IMR-90 (cell line): ENCODE results near the gene CNTN4. TPM values are rescaled to one million over a fixed set of nuclear protein-coding genes. Genes with fewer than 3 reads are reported as not detected.

Source experiments
- ATAC-seq: fragments of 200-7000 bp; cut with Tn5 transposase; 2 replicates; pipeline ENCODE4 v1.9.1; 2020; ENCODE audit warnings: low read depth, mild to moderate bottlenecking, moderate library complexity
- BruUV-seq: library from RNA; stranded (reverse); fragments of 400-500 nt; replicated peaks from 2 replicates; lab custom pipeline; 2021; lab: Mats Ljungman, UMichigan
- CTCF ChIA-PET: fragments of 300-600 bp; formaldehyde crosslinking; extraction: SDS; loops from one replicate; lab custom pipeline; 2021; ENCODE audit warnings: antibody characterized with exemption; lab: Yijun Ruan, JAX
- POLR2A ChIA-PET: fragments of 300-600 bp; sonication (Branson Sonifier 250); formaldehyde crosslinking; loops from one replicate; lab custom pipeline; 2022; ENCODE audit warnings: antibody characterized with exemption; ENCODE audit not compliant: unreplicated experiment; lab: Charles Lee
- DNase-seq: peaks from one replicate; pipeline ENCODE4 v3.0.0; 2013
- H2AFZ ChIP-seq: replicated peaks from 2 replicates; pipeline ENCODE3; 2013; ENCODE audit warnings: low read length, mild to moderate bottlenecking; ENCODE audit not compliant: poor library complexity
- H2AK5ac ChIP-seq: 2 replicates; pipeline ENCODE4 v1.6.1; 2013; ENCODE audit warnings: low read depth, low read length, inconsistent platforms
- H2AK9ac ChIP-seq: replicated peaks from 2 replicates; pipeline ENCODE3; 2013; ENCODE audit warnings: mild to moderate bottlenecking, low read depth, low read length, moderate library complexity; ENCODE audit not compliant: poor library complexity
- H2BK120ac ChIP-seq: 2 replicates; pipeline ENCODE4 v1.6.1; 2013; ENCODE audit warnings: low read depth, low read length, inconsistent platforms
- H2BK15ac ChIP-seq: 3 replicates; pipeline ENCODE4 v1.6.1; 2013; ENCODE audit warnings: low read depth, low read length, inconsistent platforms
- H2BK20ac ChIP-seq: 2 replicates; pipeline ENCODE4 v1.6.1; 2013; ENCODE audit warnings: low read depth, mild to moderate bottlenecking, inconsistent platforms, low read length, moderate library complexity
- H2BK5ac ChIP-seq: 2 replicates; pipeline ENCODE4 v1.6.1; 2013; ENCODE audit warnings: mild to moderate bottlenecking, low read depth, low read length, inconsistent platforms; ENCODE audit not compliant: poor library complexity, severe bottlenecking
- H3K14ac ChIP-seq: replicated peaks from 2 replicates; pipeline ENCODE4 v1.6.1; 2013; ENCODE audit warnings: low read depth, low read length, inconsistent platforms
- H3K18ac ChIP-seq: 2 replicates; pipeline ENCODE4 v1.6.1; 2013; ENCODE audit warnings: low read depth, low read length, control low read depth
- H3K23ac ChIP-seq: 2 replicates; pipeline ENCODE4 v1.6.1; 2013; ENCODE audit warnings: low read depth, low read length, inconsistent platforms
- H3K27ac ChIP-seq: 2 replicates; pipeline ENCODE4 v1.5.1; 2013; ENCODE audit warnings: mild to moderate bottlenecking, control low read depth, low read length; ENCODE audit not compliant: insufficient read depth
- H3K27me3 ChIP-seq: 2 replicates; pipeline ENCODE4 v1.6.1; 2013; ENCODE audit warnings: low read length; ENCODE audit not compliant: control insufficient read depth, insufficient read depth
- H3K36me3 ChIP-seq: 2 replicates; pipeline ENCODE4 v1.6.1; 2013; ENCODE audit warnings: low read length, mixed read lengths; ENCODE audit not compliant: control insufficient read depth, insufficient read depth
- H3K4ac ChIP-seq: 2 replicates; pipeline ENCODE4 v1.6.1; 2013; ENCODE audit warnings: low read depth, low read length, inconsistent platforms
- H3K4me1 ChIP-seq: 2 replicates; pipeline ENCODE4 v1.6.1; 2013; ENCODE audit warnings: low read length, mixed read lengths; ENCODE audit not compliant: control insufficient read depth, insufficient read depth
- H3K4me2 ChIP-seq: 2 replicates; pipeline ENCODE4 v1.6.1; 2013; ENCODE audit warnings: low read depth, mild to moderate bottlenecking, control low read depth, low read length, moderate library complexity
- H3K4me3 ChIP-seq: 2 replicates; pipeline ENCODE4 v1.5.1; 2013; ENCODE audit warnings: low read depth, mild to moderate bottlenecking, control low read depth, low read length, moderate library complexity; ENCODE audit not compliant: insufficient read depth
- H3K56ac ChIP-seq: 2 replicates; pipeline ENCODE4 v1.6.1; 2013; ENCODE audit warnings: low read length, inconsistent platforms; ENCODE audit not compliant: insufficient read depth; ENCODE audit errors: extremely low read depth
- H3K79me1 ChIP-seq, 2 experiments: 2 replicates each; pipeline ENCODE4 v1.6.1; 2013; ENCODE audit warnings: low read length in 2 of 2, inconsistent platforms in 1 of 2, low read depth in 1 of 2
- H3K9ac ChIP-seq: 2 replicates; pipeline ENCODE4 v1.6.1; 2013; ENCODE audit warnings: low read depth, low read length, control low read depth
- H3K9me1 ChIP-seq: 2 replicates; pipeline ENCODE4 v1.6.1; 2013; ENCODE audit warnings: low read length, inconsistent platforms; ENCODE audit not compliant: insufficient read depth
- H3K9me3 ChIP-seq: 2 replicates; pipeline ENCODE4 v1.6.1; 2013; ENCODE audit warnings: low read length; ENCODE audit not compliant: control insufficient read depth, insufficient read depth
- H4K20me1 ChIP-seq: 2 replicates; pipeline ENCODE4 v1.6.1; 2013; ENCODE audit warnings: low read length, inconsistent platforms; ENCODE audit not compliant: insufficient read depth
- H4K5ac ChIP-seq: 2 replicates; pipeline ENCODE4 v1.6.1; 2013; ENCODE audit warnings: mild to moderate bottlenecking, low read depth, low read length, control low read depth
- H4K8ac ChIP-seq, 2 experiments: 2 replicates each; pipeline ENCODE4 v1.6.1; 2013; ENCODE audit warnings: low read depth in 2 of 2, low read length in 2 of 2, control low read depth in 1 of 2, inconsistent platforms in 1 of 2
- H4K91ac ChIP-seq: 2 replicates; pipeline ENCODE4 v1.6.1; 2013; ENCODE audit warnings: low read depth, low read length, inconsistent platforms; ENCODE audit not compliant: insufficient read depth
- FOS ChIP-seq: fragments of 150-350 bp; IDR thresholded peaks from 2 replicates; pipeline ENCODE4 v1.6.1; 2016; ENCODE audit warnings: low read depth, low read length
- MAFK ChIP-seq: IDR thresholded peaks from 2 replicates; pipeline ENCODE4 v1.6.1; 2012; ENCODE audit warnings: low read depth, low read length, improper control_type of control experiment
- MAZ ChIP-seq: IDR thresholded peaks from 2 replicates; pipeline ENCODE4 v1.6.1; 2012; ENCODE audit warnings: low read depth, mild to moderate bottlenecking, low read length, improper control_type of control experiment, moderate library complexity, borderline replicate concordance
- NFE2L2 ChIP-seq: fragments of 150-350 bp; IDR thresholded peaks from 2 replicates; pipeline ENCODE4 v1.6.1; 2016; ENCODE audit warnings: low read depth, mild to moderate bottlenecking, low read length
- POLR2A ChIP-seq: IDR thresholded peaks from 2 replicates; pipeline ENCODE4 v1.6.1; 2012; ENCODE audit warnings: mild to moderate bottlenecking, low read depth, low read length
- RCOR1 ChIP-seq: IDR thresholded peaks from 2 replicates; pipeline ENCODE4 v1.6.1; 2012; ENCODE audit warnings: mild to moderate bottlenecking, low read length, improper control_type of control experiment; ENCODE audit not compliant: insufficient replicate concordance
- RFX5 ChIP-seq: IDR thresholded peaks from 2 replicates; pipeline ENCODE4 v1.8.0; 2012; ENCODE audit warnings: low read depth, mild to moderate bottlenecking, low read length, moderate library complexity
- WGBS, 2 experiments: methylation state at CpG; one replicate each; pipeline versions ENCODE4 v1.1.5 to v1.1.7; 2013; ENCODE audit warnings: missing lambda C conversion rate in 2 of 2; ENCODE audit not compliant: insufficient read length in 1 of 2; ENCODE audit errors: extremely low coverage in 2 of 2; 5-methylcytosine and 5-hydroxymethylcytosine counted together
- dilution Hi-C: fragments of 300-500 bp; cut with HindIII; formaldehyde crosslinking; loops from one replicate; pipeline ENCODE4 v1.14.3; 2018; ENCODE audit warnings: low sequenced_read_pairs; ENCODE audit not compliant: unreplicated experiment
- in situ Hi-C: fragments of 300-500 bp; cut with MboI; formaldehyde crosslinking; loops from 3 replicates; pipeline ENCODE4 v1.14.3; 2019; ENCODE audit warnings: low sequenced_read_pairs, inconsistent platforms, mixed read lengths
- intact Hi-C: fragments of 100-400 bp; cut with micrococcal nuclease; formaldehyde crosslinking; loops from 2 replicates; pipeline ENCODE4 v1.10.0; 2022
- polyA plus RNA-seq, 3 experiments: library from polyadenylated mRNA; depleted of rRNA; stranded (reverse); fragments of >200 nt; gene quantifications; 2 replicates each; pipeline ENCODE4 v1.2.3, GENCODE V29; 2012; ENCODE audit warnings: low replicate concordance in 1 of 3
- total RNA-seq: library from RNA; depleted of rRNA; stranded (reverse); fragments of >200 nt; gene quantifications from 2 replicates; pipeline ENCODE4 v1.2.3, GENCODE V29; 2012

Gene CNTN4
- total and polyA plus RNA-seq, 2 of the 4 experiments (the other 2 are of a cell fraction), result under 0.01 TPM; not detected in 1

DNA sequence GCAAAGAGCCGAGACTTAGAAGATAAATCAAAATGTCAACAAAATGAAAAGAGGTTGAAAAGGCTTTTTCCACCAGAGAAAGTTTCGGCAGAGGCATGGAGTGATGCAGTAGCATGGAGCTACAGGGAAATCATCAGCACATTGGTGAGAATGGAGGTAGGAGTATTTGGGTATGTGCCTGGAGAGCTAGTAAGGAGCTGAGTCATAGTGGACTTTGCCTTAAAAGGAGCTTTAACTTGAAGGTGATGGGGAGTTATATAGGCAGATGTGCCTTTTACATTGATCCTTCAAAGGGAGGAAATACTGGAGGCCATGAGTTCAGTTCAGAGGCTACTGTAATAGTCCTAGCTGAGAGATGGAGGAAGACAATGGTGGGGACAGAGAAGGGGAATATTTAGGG, 967.2 kb downstream of the CNTN4 start:
- no peak overlapping the region for H4K5ac ChIP-seq
- no peak overlapping the region for H2BK15ac ChIP-seq
- H3K14ac ChIP-seq, result no peak overlapping the region
- H3K4ac ChIP-seq, result no peak overlapping the region
- H3K4me3 ChIP-seq, result no peak overlapping the region
- H4K20me1 ChIP-seq, result no peaks in the 10 kb centered on the region
- H3K27ac ChIP-seq, result no peak overlapping the region
- no peak overlapping the region for H3K18ac ChIP-seq
- H4K91ac ChIP-seq, result no peak overlapping the region
- no peaks in the 10 kb centered on the region for H3K9me3 ChIP-seq
- no peak overlapping the region for H2BK5ac ChIP-seq
- ChIA-PET CTCF (no interaction called here), POLR2A (no interaction called here)
- no peaks in the 10 kb centered on the region for H3K4me1 ChIP-seq
- ATAC-seq, result no peak
- DNase-seq, result peak; percentile 48
- H2BK20ac ChIP-seq, result no peak overlapping the region
- H2AK5ac ChIP-seq, result no peak overlapping the region
- no peak overlapping the region for H3K4me2 ChIP-seq
- H4K8ac ChIP-seq, result no peak overlapping the region
- H2AK9ac ChIP-seq, result no peak overlapping the region
- no peak overlapping the region for H2AFZ ChIP-seq
- H3K79me1 ChIP-seq, result no peaks in the 10 kb centered on the region
- no peak overlapping the region for H2BK120ac ChIP-seq
- no peaks in the 10 kb centered on the region for H3K9me1 ChIP-seq
- no peak overlapping the region for H3K9ac ChIP-seq
- 63% methylated on average over 2 of the region's 2 CpGs; no CpG with 5 or more reads in 1 of the 2 experiments for WGBS, 2 experiments
- intact Hi-C loops, result no loop called here
- BruUV-seq, result no TSS peak
- in situ Hi-C loops, result no loop called here
- no peaks in the 10 kb centered on the region for H3K36me3 ChIP-seq
- dilution Hi-C loops, result no loop called here
- no peak for TF ChIP-seq FOS
- no peak for TF ChIP-seq NFE2L2
- TF ChIP-seq MAFK, result no peak
- no peak for TF ChIP-seq MAZ
- TF ChIP-seq POLR2A, result no peak
- TF ChIP-seq RCOR1, result no peak
- no peak for TF ChIP-seq RFX5
- H3K56ac ChIP-seq, result no peak overlapping the region
- H3K23ac ChIP-seq, result no peak overlapping the region
- H3K27me3 ChIP-seq, result no peaks in the 10 kb centered on the region
